Thoracic aorta endothelial cell (primary cell): Measurements from ENCODE around the gene SLC24A1. TPM values are rescaled to one million over a fixed set of nuclear protein-coding genes. Genes with fewer than 3 reads are reported as not detected.

Experiments
- small RNA-seq: library from RNA; depleted of rRNA; stranded (forward); fragments of <200 nt; gene quantifications from one replicate; pipeline ENCODE3, GENCODE V24; 2012
- total RNA-seq: library from RNA; depleted of rRNA; stranded (reverse); fragments of >200 nt; gene quantifications from 2 replicates; pipeline ENCODE4 v1.2.3, GENCODE V29; 2012

SLC24A1 gene
- total RNA-seq: 10.8 and 12.1 TPM in 2 replicates

GRCh38 chr15:65621638-65622037 is at the start of gene SLC24A1:
Gene SLC24A1 (plus strand): TSS chr15:65621938. CDS start chr15:65624081, 2,143 bp downstream.

DNA sequence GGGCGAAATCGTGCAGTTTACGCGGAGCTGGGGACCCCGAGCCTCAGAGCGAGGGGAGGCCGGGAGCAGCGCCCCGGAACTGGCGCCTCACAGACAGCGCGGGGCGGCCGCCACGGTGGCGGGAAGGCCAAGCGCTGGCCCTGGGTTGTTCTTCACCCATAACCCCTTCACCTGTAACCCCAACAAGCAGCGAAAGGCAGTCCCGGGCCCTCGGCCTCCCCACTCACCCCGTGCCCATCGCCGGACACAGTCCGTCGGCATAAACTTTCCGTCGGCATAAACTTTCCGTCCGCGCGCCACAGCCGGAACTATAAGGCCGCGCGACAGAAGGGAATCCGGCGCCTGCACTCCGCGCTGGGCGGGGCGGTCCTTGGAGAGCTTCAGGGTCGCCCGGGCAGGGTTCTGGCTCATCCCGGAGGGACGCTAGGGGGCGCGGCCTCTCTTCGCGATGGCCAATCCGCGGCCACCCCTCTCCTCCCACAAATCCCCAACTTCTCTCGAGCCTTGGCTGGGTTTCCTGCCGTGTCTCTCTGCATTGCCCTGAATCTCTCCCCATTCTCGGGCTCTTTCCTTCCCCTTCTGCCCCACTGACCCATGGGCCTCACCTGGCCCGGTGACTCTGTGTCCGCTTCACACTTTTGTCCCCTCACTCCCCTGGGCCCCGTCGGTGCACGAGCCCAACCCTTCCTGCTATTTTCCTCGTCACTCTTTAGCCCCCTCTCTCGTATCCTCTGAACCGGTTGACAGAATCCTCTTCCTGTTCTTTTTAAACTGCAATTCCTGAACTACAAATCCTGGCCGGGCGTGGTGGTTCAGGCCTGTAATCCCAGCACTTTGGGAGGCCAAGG is 10.6 kb upstream of the SLC24A1 start, which contains the start of gene INTS14:
INTS14 (minus strand) TSS at position 261 of the 848 bp plus-strand sequence. CDS start 3,751 bp downstream, outside the sequence.

Small RNA genes lying within 50 kb of the gene (small RNA-seq; reads per million reads assigned to genes)
- gene SNORD13E: not detected

Other genes starting within 250 kb of the SLC24A1 start
- not detected in 2 replicates for gene IGDCC3, start 243.9 kb upstream of the SLC24A1 start, total RNA-seq
- 0.14 TPM in 1 of 2 replicates, not detected in the other for gene IGDCC4, start 199.0 kb upstream of the SLC24A1 start, total RNA-seq
- gene DPP8, start 104.2 kb upstream of the SLC24A1 start, total RNA-seq: 60.0 and 66.9 TPM in 2 replicates
- 98.8 and 134 TPM in 2 replicates for gene HACD3, start 91.5 kb upstream of the SLC24A1 start, total RNA-seq
- 47.6 and 58.2 TPM in 2 replicates for gene INTS14, start 10.8 kb upstream of the SLC24A1 start, total RNA-seq
- gene DENND4A, start 170.4 kb downstream of the SLC24A1 start, total RNA-seq: 61.5 and 61.6 TPM in 2 replicates
- gene RAB11A, start 247.6 kb downstream of the SLC24A1 start, total RNA-seq: 317 and 433 TPM in 2 replicates